Upper lobe of right lung (tissue), 1 donor: ENCODE results near the gene SNX24. TPM values are rescaled to one million over a fixed set of nuclear protein-coding genes. Genes with fewer than 3 reads are reported as not detected.

ENCODE experiments used
- ATAC-seq: fragments of 200-7000 bp; cut with Tn5 transposase; one replicate; pipeline ENCODE4 v1.9.1; 2020; ENCODE audit warnings: mild to moderate bottlenecking, moderate library complexity
- DNase-seq: peaks from one replicate; pipeline ENCODE4 v3.0.0-alpha.2; 2020
- H3K27ac ChIP-seq: fragments of 200-600 bp; one replicate; pipeline ENCODE4 v1.8.0; 2022
- H3K27me3 ChIP-seq: fragments of 200-600 bp; one replicate; pipeline ENCODE4 v1.8.0; 2022; ENCODE audit warnings: mild to moderate bottlenecking
- H3K36me3 ChIP-seq: fragments of 200-600 bp; one replicate; pipeline ENCODE4 v1.8.0; 2022
- H3K4me1 ChIP-seq: fragments of 200-600 bp; one replicate; pipeline ENCODE4 v1.8.0; 2022
- H3K4me3 ChIP-seq: fragments of 200-600 bp; one replicate; pipeline ENCODE4 v1.8.0; 2022; ENCODE audit warnings: mild to moderate bottlenecking
- H3K9me3 ChIP-seq: fragments of 200-600 bp; one replicate; pipeline ENCODE4 v1.8.0; 2022
- intact Hi-C: fragments of 100-400 bp; cut with DNase I; formaldehyde crosslinking; loops from one replicate; pipeline ENCODE4 v1.11.0; 2022
- total RNA-seq: library from RNA; stranded (reverse); fragmentation: NEBNext Ultra II Directional; extraction: Animal tissue kit (Norgen Biotek cat#: 25700); gene quantifications from one replicate; pipeline ENCODE4 v1.2.1, GENCODE V29; 2021
- TF ChIP-seq, protein P1 (sequence below): fragments of 200-600 bp; IDR thresholded peaks from one replicate; pipeline ENCODE4 v1.8.0; 2022; ENCODE audit warnings: antibody characterized with exemption
- donor health status: DM: no; HTN: yes; CAD: no; lungs with severe emphysema.

The SNX24 gene
- total RNA-seq, 1 donor from 2014 or later = 30.2 TPM

DNA sequence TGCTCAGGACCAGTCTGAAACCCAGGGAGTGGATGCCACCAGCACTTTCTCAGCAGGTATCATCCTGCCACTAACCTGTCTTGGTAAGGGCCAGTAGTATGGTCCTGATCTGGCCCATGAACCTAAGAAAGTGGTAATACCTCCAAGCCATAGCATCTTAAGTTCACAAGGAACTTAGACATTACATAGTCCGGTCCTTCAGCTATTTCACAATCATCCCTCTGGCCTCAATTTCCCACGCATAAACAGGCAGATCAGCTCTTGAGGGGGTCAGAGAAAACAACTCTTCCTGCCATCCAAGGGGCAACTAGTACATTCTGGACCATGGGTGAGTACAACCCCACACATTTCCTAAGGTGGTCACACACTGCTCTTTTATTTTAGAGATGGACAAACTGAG lies 102.9 kb downstream of the SNX24 start:
- ATAC-seq (no peak), DNase-seq (no peak)

DNA sequence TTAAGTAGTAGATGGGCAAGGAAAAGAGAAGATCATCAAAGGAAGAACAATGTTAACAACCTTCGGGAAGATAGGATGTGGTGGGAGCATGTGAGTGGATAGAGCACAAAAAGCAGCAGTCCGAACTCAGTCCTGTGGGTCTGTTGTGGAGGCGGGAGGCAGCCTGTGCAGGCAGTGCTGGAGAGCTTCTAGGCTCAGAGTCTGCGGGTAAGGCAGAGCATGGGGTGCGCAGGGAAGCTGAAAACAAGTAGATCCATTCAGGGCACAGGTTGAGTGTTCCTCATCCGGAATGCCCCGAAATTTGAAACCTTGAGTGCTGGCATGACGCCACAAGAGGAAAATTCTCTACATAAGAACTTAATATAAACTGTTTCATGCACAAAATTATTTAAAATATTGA lies 106.2 kb downstream of the SNX24 start:
- Histone ChIP-seq H3K4me1 (no peaks in the 10 kb centered on the region), H3K27me3 (no peaks in the 10 kb centered on the region), H3K9me3 (no peaks in the 10 kb centered on the region), H3K4me3 (no peak overlapping the region), H3K36me3 (no peaks in the 10 kb centered on the region), H3K27ac (no peak overlapping the region)
- TF ChIP-seq, protein P1, sequence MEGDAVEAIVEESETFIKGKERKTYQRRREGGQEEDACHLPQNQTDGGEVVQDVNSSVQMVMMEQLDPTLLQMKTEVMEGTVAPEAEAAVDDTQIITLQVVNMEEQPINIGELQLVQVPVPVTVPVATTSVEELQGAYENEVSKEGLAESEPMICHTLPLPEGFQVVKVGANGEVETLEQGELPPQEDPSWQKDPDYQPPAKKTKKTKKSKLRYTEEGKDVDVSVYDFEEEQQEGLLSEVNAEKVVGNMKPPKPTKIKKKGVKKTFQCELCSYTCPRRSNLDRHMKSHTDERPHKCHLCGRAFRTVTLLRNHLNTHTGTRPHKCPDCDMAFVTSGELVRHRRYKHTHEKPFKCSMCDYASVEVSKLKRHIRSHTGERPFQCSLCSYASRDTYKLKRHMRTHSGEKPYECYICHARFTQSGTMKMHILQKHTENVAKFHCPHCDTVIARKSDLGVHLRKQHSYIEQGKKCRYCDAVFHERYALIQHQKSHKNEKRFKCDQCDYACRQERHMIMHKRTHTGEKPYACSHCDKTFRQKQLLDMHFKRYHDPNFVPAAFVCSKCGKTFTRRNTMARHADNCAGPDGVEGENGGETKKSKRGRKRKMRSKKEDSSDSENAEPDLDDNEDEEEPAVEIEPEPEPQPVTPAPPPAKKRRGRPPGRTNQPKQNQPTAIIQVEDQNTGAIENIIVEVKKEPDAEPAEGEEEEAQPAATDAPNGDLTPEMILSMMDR = no peak
- DNase-seq (no peak), ATAC-seq (no peak)
- intact Hi-C loops = no loop called here

More for the DNA sequence above, 102.9 kb downstream of the SNX24 start:
- intact Hi-C loops = no loop called here
- Histone ChIP-seq H3K36me3 (no peaks in the 10 kb centered on the region), H3K9me3 (no peaks in the 10 kb centered on the region), H3K4me3 (no peak overlapping the region), H3K4me1 (peaks cover 2% of the 10 kb centered on the region), H3K27ac (no peak overlapping the region), H3K27me3 (no peaks in the 10 kb centered on the region)
- TF ChIP-seq, protein P1 = no peak

DNA sequence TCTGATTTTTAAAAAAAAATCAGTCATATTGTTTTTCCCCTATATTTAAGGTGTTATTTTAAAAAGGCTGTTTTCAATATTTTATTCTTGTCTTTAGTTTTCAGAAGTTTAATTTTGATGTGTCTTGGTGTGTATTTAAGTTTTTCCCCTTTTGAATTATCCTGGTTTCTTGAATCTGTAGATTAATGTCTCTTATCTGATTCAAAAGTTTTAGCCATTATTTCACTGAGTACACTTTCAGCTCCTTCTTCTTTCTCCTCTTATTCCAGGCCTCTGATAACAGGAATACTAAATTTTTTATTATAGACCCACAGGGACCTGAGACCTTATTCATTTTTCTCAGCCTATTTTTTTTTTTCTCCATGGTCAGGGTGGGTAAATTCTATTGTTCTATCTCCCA lies 109.3 kb downstream of the SNX24 start:
- ATAC-seq = no peak
- TF ChIP-seq, protein P1 = no peak
- Histone ChIP-seq H3K27me3 (no peaks in the 10 kb centered on the region), H3K36me3 (no peaks in the 10 kb centered on the region), H3K27ac (no peak overlapping the region), H3K4me3 (no peak overlapping the region), H3K4me1 (no peaks in the 10 kb centered on the region), H3K9me3 (no peaks in the 10 kb centered on the region)
- intact Hi-C loops = no loop called here
- no peak for DNase-seq

DNA sequence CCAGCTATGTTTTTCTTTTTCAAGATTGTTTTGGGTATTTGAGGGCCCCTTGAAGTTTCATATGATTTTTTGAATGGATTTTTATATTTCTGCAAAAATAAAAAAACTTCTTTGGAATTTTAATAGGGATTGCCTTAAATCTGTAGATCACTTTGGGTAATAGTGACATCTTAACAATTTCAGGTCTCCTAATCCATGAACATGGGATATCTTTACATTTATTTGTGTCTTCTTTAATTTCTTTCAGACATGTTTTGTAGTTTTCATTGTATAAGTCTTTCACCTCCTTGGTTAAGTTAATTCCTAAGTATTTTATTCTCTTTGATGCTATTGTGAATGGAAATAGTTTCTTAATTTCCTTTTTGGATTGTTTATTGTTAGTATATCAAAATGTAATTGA lies 112.0 kb downstream of the SNX24 start:
- no peak for DNase-seq
- H3K27ac ChIP-seq = no peak overlapping the region
- TF ChIP-seq, protein P1 = no peak
- ATAC-seq = no peak
- no peak overlapping the region for H3K4me3 ChIP-seq
- intact Hi-C loops = no loop called here
- no peaks in the 10 kb centered on the region for H3K27me3 ChIP-seq
- no peaks in the 10 kb centered on the region for H3K9me3 ChIP-seq
- no peaks in the 10 kb centered on the region for H3K4me1 ChIP-seq
- no peaks in the 10 kb centered on the region for H3K36me3 ChIP-seq

DNA sequence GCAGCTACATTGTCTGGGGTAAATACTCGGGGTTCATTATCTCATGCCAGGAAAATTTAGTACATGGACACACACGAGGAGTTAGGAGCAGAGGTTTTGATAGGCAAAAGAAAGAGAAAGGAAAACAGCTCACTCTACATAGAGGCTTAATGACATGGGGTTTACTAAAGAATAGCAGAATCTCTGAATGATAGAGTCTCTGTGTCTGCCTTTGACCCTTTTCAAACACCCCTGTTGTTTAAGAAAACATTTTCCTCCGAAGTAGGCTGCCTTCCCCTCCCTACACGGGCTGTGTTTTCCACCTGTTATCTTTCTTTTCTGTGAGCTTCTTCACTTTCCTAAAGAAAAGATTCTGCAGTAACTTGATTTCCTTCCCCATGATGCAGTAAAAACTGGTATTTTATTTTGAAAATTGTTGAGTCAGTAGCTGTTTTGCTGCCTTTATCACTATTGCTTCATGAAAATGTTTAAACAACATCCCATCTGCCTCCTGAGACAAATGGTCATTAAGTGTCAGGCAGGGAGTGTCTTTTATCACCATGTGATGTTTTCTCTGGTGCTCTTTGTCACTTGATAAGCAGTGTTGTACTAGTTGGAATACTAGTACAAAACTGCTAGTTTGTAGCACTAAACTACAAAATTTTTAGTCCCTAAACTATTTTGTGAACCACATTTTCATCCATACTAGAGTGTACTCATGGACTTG lies 114.5 kb downstream of the SNX24 start:
- ATAC-seq (no peak), DNase-seq (no peak)
- Histone ChIP-seq H3K4me1 (no peaks in the 10 kb centered on the region), H3K27ac (no peak overlapping the region), H3K4me3 (no peak overlapping the region), H3K36me3 (no peaks in the 10 kb centered on the region), H3K9me3 (no peaks in the 10 kb centered on the region), H3K27me3 (no peaks in the 10 kb centered on the region)
- intact Hi-C loops = no loop called here
- TF ChIP-seq, protein P1 = no peak

DNA sequence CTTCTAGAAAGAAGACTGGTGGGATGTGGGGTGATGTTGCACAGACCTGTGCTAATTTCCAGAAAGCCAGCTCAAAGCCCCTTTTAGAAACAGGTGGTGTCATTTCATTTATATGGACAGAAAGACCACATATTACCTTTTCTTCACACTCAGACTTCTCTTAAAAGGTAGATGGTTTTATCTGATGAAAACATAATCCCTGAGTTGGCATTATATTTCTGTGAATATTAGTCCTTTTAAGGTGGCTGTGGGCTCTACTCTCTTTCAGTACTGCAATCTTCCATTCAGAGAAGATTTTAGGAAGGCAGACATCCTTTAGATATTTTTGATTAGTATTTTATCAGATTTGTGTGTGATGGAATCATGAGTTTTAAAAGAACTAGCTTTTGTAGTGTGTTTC lies 117.9 kb downstream of the SNX24 start:
- TF ChIP-seq, protein P1 = no peak
- Histone ChIP-seq H3K9me3 (no peaks in the 10 kb centered on the region), H3K27me3 (no peaks in the 10 kb centered on the region), H3K4me1 (no peaks in the 10 kb centered on the region), H3K4me3 (no peak overlapping the region), H3K36me3 (no peaks in the 10 kb centered on the region), H3K27ac (no peak overlapping the region)
- ATAC-seq = no peak
- intact Hi-C loops = no loop called here
- DNase-seq = no peak
